Adrenal gland (tissue), 12 donors: ENCODE data around the gene HDDC3. TPM values are rescaled to one million over a fixed set of nuclear protein-coding genes. Genes with fewer than 3 reads are reported as not detected.

Experiments
- DNase-seq, 7 donors: peaks; one replicate each; pipeline ENCODE4 v3.0.0-alpha.2; 2019 to 2020
- H3K27ac ChIP-seq, 5 donors: fragments of 200-600 bp; sonication (generic) in 4 of 5; 1 replicate in 3 of 5; 2 replicates in 2 of 5; pipeline versions ENCODE4 v1.5.1 to v1.8.0; 2016 to 2020; ENCODE audit warnings: mild to moderate bottlenecking in 1 of 5
- H3K27me3 ChIP-seq: fragments of 200-600 bp; 2 replicates; pipeline ENCODE4 v1.8.0; 2021
- H3K36me3 ChIP-seq, 2 donors: fragments of 200-600 bp; replicated peaks in 1 of 2; 1 replicate in 1 of 2; 2 replicates in 1 of 2; pipeline versions ENCODE4 v1.5.1 to v1.8.0; 2018 to 2022
- H3K4me1 ChIP-seq, 2 donors: fragments of 200-600 bp; replicated peaks in 1 of 2; 1 replicate in 1 of 2; 2 replicates in 1 of 2; pipeline versions ENCODE4 v1.5.1 to v1.8.0; 2018 to 2021
- H3K4me3 ChIP-seq, 4 donors: fragments of 200-600 bp; sonication (generic) in 3 of 4; one replicate each; pipeline ENCODE4 v1.5.1; 2016 to 2018
- H3K9me3 ChIP-seq, 3 donors: fragments of 200-600 bp; sonication (generic) in 1 of 3; replicated peaks in 1 of 3; 1 replicate in 2 of 3; 2 replicates in 1 of 3; pipeline versions ENCODE4 v1.5.1 to v1.8.0; 2016 to 2021
- CTCF ChIP-seq, 6 experiments: fragments of 450-650 bp in 4 of 6; fragments of 200-600 bp in 2 of 6; sonication (generic) in 1 of 6; IDR thresholded peaks; 1 replicate in 5 of 6; 2 replicates in 1 of 6; pipeline versions ENCODE4 v1.5.1 to v1.8.0; 2016 to 2021; ENCODE audit warnings: antibody characterized with exemption in 6 of 6, mild to moderate bottlenecking in 2 of 6, moderate library complexity in 1 of 6
- POLR2A ChIP-seq, 2 donors: fragments of 450-650 bp; IDR thresholded peaks; one replicate each; pipeline ENCODE4 v1.6.1; 2017; ENCODE audit warnings: antibody characterized with exemption in 2 of 2, mild to moderate bottlenecking in 2 of 2, moderate library complexity in 1 of 2
- WGBS, 4 donors: extraction: QIAGEN DNeasy Blood & Tissue Kit in 2 of 4; methylation state at CpG; one replicate each; pipeline versions ENCODE4 v1.1.5 to v1.1.7; 2013 to 2017; 5-methylcytosine and 5-hydroxymethylcytosine counted together
- intact Hi-C, 2 donors: fragments of 100-400 bp; cut with DNase I; formaldehyde crosslinking; loops; one replicate each; pipeline versions ENCODE4 v1.14.1 to v1.15.0; 2022 to 2023
- polyA plus RNA-seq, 3 donors: library from polyadenylated mRNA; stranded (reverse); fragments of 200-250 nt in 2 of 3; fragments of 350-450 nt in 1 of 3; fragmentation: Illumina TruSeq in 1 of 3; extraction: RNeasy Lipid Tissue Mini Kit (QIAGEN cat#74804) in 1 of 3; gene quantifications; one replicate each; pipeline ENCODE4 v1.2.3, GENCODE V29; 2013 to 2014
- total RNA-seq, 9 donors: library from RNA; depleted of rRNA in 4 of 9; stranded (reverse); fragments of >200 nt in 4 of 9; fragments of 120-200 nt in 1 of 9; fragmentation: NEBNext Ultra II Directional in 1 of 9; extraction: Animal tissue kit (Norgen Biotek cat#: 25700) in 1 of 9; gene quantifications; one replicate each; pipeline versions ENCODE4 v1.1.0 to v1.2.4, GENCODE V29; 2013 to 2023
- donor health status: healthy with polysubstance abuse.
- donor health status: Bipolar disorder and iron deficiency.
- donor health status: DM: yes; HTN: yes; CAD: no.
- donor health status: DM: no; HTN: no; CAD: no.
- donor health status: DM: no; HTN: no; CAD: no.
- donor health status: DM: yes; HTN: yes; CAD: no.

The HDDC3 gene
- total and polyA plus RNA-seq, 12 donors = 14.6 to 40.2 (median 27.7) TPM

DNA sequence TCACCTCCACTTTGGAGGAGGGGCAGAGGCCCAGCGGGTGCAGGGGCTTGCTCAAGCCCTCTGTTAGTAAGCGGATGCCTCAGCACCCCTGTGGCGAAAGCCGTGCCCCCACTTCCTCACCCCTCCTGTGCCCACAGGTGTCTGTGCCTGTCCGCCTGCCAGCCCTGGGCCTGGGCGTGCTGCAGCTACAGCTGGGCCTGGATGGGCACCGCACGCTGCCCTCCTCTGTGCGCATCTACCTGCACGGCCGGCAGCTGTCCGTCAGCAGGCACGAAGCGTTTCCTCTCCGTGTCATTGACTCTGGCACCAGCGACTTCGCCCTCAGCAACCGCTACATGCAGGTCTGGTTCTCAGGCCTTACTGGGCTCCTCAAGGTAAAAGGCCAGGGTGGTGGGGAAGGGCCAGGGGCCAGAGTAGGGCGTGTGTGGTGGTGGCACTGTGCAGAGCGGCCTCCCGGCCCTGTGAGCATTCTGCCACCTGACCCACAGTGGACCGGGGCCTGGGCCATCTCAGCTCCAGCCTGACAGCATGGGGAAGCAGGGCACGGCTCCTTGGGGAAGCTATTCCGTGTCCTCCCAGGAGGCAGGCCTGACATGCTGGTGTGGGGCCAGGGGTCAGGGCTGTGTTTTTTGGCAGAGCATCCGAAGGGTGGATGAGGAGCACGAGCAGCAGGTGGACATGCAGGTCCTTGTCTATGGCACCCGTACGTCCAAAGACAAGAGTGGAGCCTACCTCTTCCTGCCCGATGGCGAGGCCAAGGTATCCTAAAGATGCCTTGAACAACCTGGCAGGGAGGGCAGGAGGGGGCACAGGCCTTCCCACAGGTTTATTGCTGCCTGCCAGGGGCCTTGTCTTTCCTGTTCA lies 20.2 kb downstream of the HDDC3 start:
- no peak overlapping the region for H3K4me3 ChIP-seq
- intact Hi-C loops = no loop called here
- no peak for DNase-seq
- H3K9me3 ChIP-seq = no peaks in the 10 kb centered on the region
- peaks cover 0 to 95% of the 10 kb centered on the region in 2 donors for H3K36me3 ChIP-seq
- H3K27ac ChIP-seq = no peak overlapping the region
- WGBS, 4 donors = 89 to 93% (median 91%) methylated on average over 19 to 30 of the region's 30 CpGs
- TF ChIP-seq CTCF (IDR thresholded peaks at IDR 0.05) = no peak
- no peak for TF ChIP-seq POLR2A (IDR thresholded peaks at IDR 0.05)
- peaks cover 16 to 20% of the 10 kb centered on the region in 2 donors for H3K4me1 ChIP-seq
- H3K27me3 ChIP-seq = no peaks in the 10 kb centered on the region

GRCh38 chr15:90911302-90911623 lies 21.1 kb downstream of the HDDC3 start:
- no peak for DNase-seq
- H3K9me3 ChIP-seq = no peaks in the 10 kb centered on the region
- no peak for TF ChIP-seq POLR2A (IDR thresholded peaks at IDR 0.05)
- TF ChIP-seq CTCF (IDR thresholded peaks at IDR 0.05) = no peak
- H3K36me3 ChIP-seq = peaks cover 0 to 95% of the 10 kb centered on the region in 2 donors
- H3K4me1 ChIP-seq = peaks cover 14 to 15% of the 10 kb centered on the region in 2 donors
- 92 to 95% (median 93%) methylated on average over 12 to 19 of the region's 19 CpGs for WGBS, 4 donors
- H3K4me3 ChIP-seq = no peak overlapping the region
- H3K27me3 ChIP-seq = no peaks in the 10 kb centered on the region
- H3K27ac ChIP-seq = no peak overlapping the region
- intact Hi-C loops = no loop called here

DNA sequence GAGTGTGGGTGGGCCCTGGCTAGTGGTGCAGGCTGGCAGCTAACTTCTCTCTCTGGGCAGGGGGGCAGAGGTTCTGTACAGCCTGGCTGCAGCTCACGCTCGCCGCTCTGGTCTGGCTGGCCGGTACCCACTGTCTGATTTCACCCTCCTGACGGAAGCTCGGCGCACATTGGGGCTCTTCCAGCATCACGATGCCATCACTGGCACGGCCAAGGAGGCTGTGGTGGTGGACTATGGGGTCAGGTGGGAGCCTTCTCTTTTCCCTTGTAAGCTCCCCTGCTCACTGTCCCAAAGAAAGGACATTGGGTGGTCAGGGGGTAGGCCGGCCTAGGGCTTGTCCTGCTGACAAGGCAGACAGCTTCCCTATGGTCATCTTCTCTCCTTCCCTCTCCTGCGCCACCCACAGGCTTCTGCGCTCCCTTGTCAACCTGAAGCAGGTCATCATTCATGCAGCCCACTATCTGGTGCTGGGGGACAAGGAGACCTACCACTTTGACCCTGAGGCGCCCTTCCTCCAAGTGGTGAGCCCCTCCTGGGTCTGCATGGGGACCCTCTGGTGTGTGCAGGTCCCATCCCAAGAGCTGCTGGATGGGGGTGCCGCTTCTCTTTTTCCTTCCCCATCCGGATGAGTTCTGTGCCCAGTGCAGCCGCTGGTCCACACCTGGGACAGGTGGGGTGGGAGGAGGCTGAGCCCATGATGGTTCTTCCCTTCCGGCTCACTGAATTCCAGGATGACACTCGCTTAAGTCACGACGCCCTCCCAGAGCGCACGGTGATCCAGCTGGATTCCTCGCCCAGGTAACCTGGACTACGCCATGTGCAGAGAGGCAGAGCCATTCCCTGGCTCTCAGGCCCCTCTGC lies 21.7 kb downstream of the HDDC3 start:
- H3K36me3 ChIP-seq = peaks cover 0 to 98% of the 10 kb centered on the region in 2 donors

More for the DNA sequence above, 21.7 kb downstream of the HDDC3 start:
- DNase-seq = no peak
- intact Hi-C loops = no loop called here
- Histone ChIP-seq H3K9me3 (no peaks in the 10 kb centered on the region), H3K27ac (no peak overlapping the region), H3K4me1 (peaks cover 8 to 9% of the 10 kb centered on the region in 2 donors), H3K4me3 (no peak overlapping the region), H3K27me3 (no peaks in the 10 kb centered on the region)
- no peak for TF ChIP-seq POLR2A (IDR thresholded peaks at IDR 0.05)
- TF ChIP-seq CTCF (IDR thresholded peaks at IDR 0.05) = no peak
- 93 to 97% (median 96%) methylated on average over 14 to 24 of the region's 24 CpGs for WGBS, 4 donors
